Glutamatergic neuron (in vitro differentiated cells): ENCODE measurements around the gene ATXN2. TPM values are rescaled to one million over a fixed set of nuclear protein-coding genes. Genes with fewer than 3 reads are reported as not detected.
"Not testable (repeated sequence)": the region's sequence is repeated elsewhere in the genome, so short reads cannot be mapped to it uniquely, and the experiment has no call there.

Experiments used
- DNase-seq: peaks from one replicate; pipeline ENCODE4 v3.0.0; 2022
- H3K27ac Mint-ChIP-seq: one replicate; pipeline ENCODE4 v1.8.0; 2020; ENCODE audit warnings: mild to moderate bottlenecking, mixed read lengths, inconsistent platforms; ENCODE audit not compliant: unreplicated experiment
- H3K27me3 Mint-ChIP-seq: one replicate; pipeline ENCODE4 v1.8.0; 2020; ENCODE audit warnings: mild to moderate bottlenecking, moderate library complexity, mixed read lengths, inconsistent platforms; ENCODE audit not compliant: unreplicated experiment
- H3K36me3 Mint-ChIP-seq: one replicate; pipeline ENCODE4 v1.8.0; 2020; ENCODE audit warnings: mild to moderate bottlenecking, mixed read lengths, inconsistent platforms; ENCODE audit not compliant: unreplicated experiment
- H3K4me1 Mint-ChIP-seq: one replicate; pipeline ENCODE4 v1.8.0; 2020; ENCODE audit warnings: mild to moderate bottlenecking, low read depth, mixed read lengths, inconsistent platforms; ENCODE audit not compliant: unreplicated experiment
- H3K4me3 Mint-ChIP-seq: one replicate; pipeline ENCODE4 v1.8.0; 2020; ENCODE audit warnings: mild to moderate bottlenecking, mixed read lengths, inconsistent platforms; ENCODE audit not compliant: unreplicated experiment
- H3K9me3 Mint-ChIP-seq: one replicate; pipeline ENCODE4 v1.8.0; 2020; ENCODE audit warnings: mild to moderate bottlenecking, moderate library complexity, mixed read lengths, inconsistent platforms; ENCODE audit not compliant: unreplicated experiment
- total RNA-seq: library from RNA; stranded (reverse); fragmentation: NEBNext Ultra II Directional; extraction: Animal tissue kit (Norgen Biotek cat#: 25700); gene quantifications from one replicate; pipeline ENCODE4 v1.2.1, GENCODE V29; 2021; ENCODE audit not compliant: unreplicated experiment
- TF ChIP-seq, protein P1 (sequence below): fragments of 200-600 bp; sonication (generic); IDR thresholded peaks from one replicate; pipeline ENCODE4 v1.5.0; 2021; ENCODE audit not compliant: partially characterized antibody, unreplicated experiment

ATXN2 gene
- total RNA-seq, 1 donor from 2014 or later: 80.8 TPM

DNA sequence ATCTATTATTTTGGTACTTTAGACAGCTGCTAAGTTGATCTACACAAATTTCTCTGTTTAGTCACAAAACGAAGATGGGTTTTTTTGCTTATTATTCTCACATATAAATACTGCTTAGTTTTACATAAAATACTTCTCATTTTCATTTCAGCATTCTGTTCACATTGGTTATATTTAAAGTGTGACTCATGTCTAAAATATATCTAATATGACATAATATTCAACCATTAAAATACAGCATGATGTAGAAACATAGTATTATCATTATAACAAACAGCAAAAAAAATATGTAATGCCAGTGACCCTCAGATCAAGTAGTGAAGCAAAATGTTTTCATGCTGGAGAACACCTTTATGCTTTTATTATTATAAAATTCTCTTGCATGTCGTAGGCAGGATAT is 129.7 kb downstream of the ATXN2 start:
- no peaks in the 10 kb centered on the region for H3K36me3 Mint-ChIP-seq

DNA sequence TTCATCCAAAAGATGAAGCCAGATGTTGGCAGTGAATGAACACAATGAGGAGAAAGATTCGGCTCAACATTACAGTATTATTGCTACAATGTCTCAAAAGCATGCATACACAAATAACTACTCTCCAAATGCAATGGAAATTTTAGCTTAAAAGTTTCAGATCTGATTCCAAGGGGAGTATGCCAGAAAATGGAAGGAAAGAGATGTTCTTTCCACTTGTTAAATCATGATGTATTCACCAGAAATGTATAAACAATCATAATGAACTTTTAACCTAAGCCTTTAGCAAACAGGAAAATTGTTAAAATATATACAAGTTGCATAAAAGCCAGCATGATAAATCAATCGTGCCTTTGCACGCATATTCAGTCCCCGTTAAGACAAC is 131.3 kb downstream of the ATXN2 start:
- Mint-ChIP-seq H3K27me3 (peaks cover 1% of the 10 kb centered on the region), H3K4me3 (no peak overlapping the region), H3K4me1 (no peaks in the 10 kb centered on the region), H3K36me3 (no peaks in the 10 kb centered on the region), H3K9me3 (peaks cover 2% of the 10 kb centered on the region), H3K27ac (no peak overlapping the region)
- TF ChIP-seq, protein P1, sequence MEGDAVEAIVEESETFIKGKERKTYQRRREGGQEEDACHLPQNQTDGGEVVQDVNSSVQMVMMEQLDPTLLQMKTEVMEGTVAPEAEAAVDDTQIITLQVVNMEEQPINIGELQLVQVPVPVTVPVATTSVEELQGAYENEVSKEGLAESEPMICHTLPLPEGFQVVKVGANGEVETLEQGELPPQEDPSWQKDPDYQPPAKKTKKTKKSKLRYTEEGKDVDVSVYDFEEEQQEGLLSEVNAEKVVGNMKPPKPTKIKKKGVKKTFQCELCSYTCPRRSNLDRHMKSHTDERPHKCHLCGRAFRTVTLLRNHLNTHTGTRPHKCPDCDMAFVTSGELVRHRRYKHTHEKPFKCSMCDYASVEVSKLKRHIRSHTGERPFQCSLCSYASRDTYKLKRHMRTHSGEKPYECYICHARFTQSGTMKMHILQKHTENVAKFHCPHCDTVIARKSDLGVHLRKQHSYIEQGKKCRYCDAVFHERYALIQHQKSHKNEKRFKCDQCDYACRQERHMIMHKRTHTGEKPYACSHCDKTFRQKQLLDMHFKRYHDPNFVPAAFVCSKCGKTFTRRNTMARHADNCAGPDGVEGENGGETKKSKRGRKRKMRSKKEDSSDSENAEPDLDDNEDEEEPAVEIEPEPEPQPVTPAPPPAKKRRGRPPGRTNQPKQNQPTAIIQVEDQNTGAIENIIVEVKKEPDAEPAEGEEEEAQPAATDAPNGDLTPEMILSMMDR: no peak
- DNase-seq: no peak

More for the DNA sequence above, 129.7 kb downstream of the ATXN2 start:
- TF ChIP-seq, protein P1: no peak
- Mint-ChIP-seq H3K4me1 (no peaks in the 10 kb centered on the region), H3K27ac (no peak overlapping the region), H3K9me3 (peaks cover 2% of the 10 kb centered on the region), H3K4me3 (no peak overlapping the region), H3K27me3 (peaks cover 1% of the 10 kb centered on the region)
- DNase-seq: no peak

- Mint-ChIP-seq H3K4me1 (no peaks in the 10 kb centered on the region), H3K36me3 (no peaks in the 10 kb centered on the region), H3K9me3 (peaks cover 2% of the 10 kb centered on the region), H3K27ac (no peak overlapping the region), H3K27me3 (peaks cover 1% of the 10 kb centered on the region), H3K4me3 (no peak overlapping the region)
- DNase-seq: no peak
- TF ChIP-seq, protein P1: no peak
Measured at GRCh38 chr12:111467092-111467856, 131.8 kb downstream of the ATXN2 start.

- no peaks in the 10 kb centered on the region for H3K36me3 Mint-ChIP-seq
- no peak overlapping the region for H3K27ac Mint-ChIP-seq
- H3K9me3 Mint-ChIP-seq: peaks cover 3% of the 10 kb centered on the region
- H3K4me1 Mint-ChIP-seq: no peaks in the 10 kb centered on the region
- H3K27me3 Mint-ChIP-seq: peaks cover 1% of the 10 kb centered on the region
- TF ChIP-seq, protein P1: no peak
- no peak overlapping the region for H3K4me3 Mint-ChIP-seq
- no peak for DNase-seq
Measured at GRCh38 chr12:111462210-111462769, 136.8 kb downstream of the ATXN2 start.

DNA sequence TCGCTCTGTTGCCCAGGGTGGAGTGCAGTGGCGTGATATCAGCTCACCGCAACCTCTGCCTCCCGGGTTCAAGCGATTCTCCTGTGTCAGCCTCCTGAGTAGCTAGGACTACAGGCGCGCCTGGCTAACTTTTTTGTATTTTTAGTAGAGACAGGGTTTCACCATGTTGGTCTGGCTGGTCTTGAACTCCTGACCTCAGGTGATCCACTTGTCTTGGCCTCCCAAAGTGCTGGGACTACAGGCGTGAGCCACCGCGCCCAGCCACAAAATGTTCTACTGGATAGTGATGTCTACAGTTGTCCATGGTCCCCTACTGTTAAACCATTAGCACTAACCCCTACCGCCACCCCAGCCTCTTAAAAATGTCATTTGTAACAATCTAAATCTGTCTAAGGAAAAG is 139.0 kb downstream of the ATXN2 start:
- DNase-seq, H3K27me3 Mint-ChIP-seq, H3K36me3 Mint-ChIP-seq, H3K27ac Mint-ChIP-seq, H3K4me1 Mint-ChIP-seq, H3K9me3 Mint-ChIP-seq, H3K4me3 Mint-ChIP-seq: not testable (repeated sequence)
